DOHH2 (cell line): Measurements from ENCODE around the gene AFG1L.

Experiments
- EZH2phosphoT487 ChIP-seq: fragments of 200-600 bp; sonication (generic); IDR thresholded peaks from 2 replicates; pipeline ENCODE4 v1.6.1; 2017; ENCODE audit warnings: borderline replicate concordance, mild to moderate bottlenecking, antibody characterized with exemption, low read length, moderate library complexity, mixed read lengths
- TF ChIP-seq, protein P1 (sequence below): fragments of 200-600 bp; sonication (generic); IDR thresholded peaks from one replicate; pipeline ENCODE4 v1.5.1; 2014; ENCODE audit warnings: antibody characterized with exemption, mild to moderate bottlenecking, low read depth, low read length; ENCODE audit not compliant: poor library complexity, severe bottlenecking

DNA sequence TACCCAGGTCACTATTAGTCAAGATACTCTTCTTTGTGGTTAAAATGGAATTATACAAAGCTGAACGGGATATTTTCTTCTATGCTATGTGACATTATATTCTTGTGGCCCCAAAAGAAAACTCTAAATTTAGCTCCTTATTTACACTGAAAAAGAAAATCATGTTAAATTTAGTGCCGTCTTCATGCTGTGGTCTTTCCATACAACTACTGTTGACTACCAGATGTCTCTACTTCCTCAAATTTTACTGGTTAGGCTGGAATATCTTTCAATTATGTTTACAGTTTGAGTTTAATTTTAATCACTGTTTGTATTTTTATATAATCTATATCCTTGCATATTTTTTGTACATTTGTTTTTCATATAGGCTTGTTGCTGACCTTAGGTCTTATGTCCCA lies 170.2 kb downstream of the AFG1L start:
- TF ChIP-seq, protein P1, sequence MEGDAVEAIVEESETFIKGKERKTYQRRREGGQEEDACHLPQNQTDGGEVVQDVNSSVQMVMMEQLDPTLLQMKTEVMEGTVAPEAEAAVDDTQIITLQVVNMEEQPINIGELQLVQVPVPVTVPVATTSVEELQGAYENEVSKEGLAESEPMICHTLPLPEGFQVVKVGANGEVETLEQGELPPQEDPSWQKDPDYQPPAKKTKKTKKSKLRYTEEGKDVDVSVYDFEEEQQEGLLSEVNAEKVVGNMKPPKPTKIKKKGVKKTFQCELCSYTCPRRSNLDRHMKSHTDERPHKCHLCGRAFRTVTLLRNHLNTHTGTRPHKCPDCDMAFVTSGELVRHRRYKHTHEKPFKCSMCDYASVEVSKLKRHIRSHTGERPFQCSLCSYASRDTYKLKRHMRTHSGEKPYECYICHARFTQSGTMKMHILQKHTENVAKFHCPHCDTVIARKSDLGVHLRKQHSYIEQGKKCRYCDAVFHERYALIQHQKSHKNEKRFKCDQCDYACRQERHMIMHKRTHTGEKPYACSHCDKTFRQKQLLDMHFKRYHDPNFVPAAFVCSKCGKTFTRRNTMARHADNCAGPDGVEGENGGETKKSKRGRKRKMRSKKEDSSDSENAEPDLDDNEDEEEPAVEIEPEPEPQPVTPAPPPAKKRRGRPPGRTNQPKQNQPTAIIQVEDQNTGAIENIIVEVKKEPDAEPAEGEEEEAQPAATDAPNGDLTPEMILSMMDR, result no peak
- TF ChIP-seq EZH2phosphoT487, result no peak
